SK-N-SH (cell line): ENCODE data around the gene TAC4.

Source experiments
- ELF1 ChIP-seq: IDR thresholded peaks from 2 replicates; pipeline ENCODE4 v1.4.0; 2012
- EZH2phosphoT487 ChIP-seq: fragments of 200-600 bp; sonication (generic); IDR thresholded peaks from 2 replicates; pipeline ENCODE4 v1.6.1; 2017; ENCODE audit warnings: low read depth, mixed run types, mild to moderate bottlenecking, antibody characterized with exemption, moderate library complexity, borderline replicate concordance
- FOSL2 ChIP-seq: IDR thresholded peaks from 2 replicates; pipeline ENCODE4 v1.4.0; 2012; ENCODE audit warnings: low read depth, mild to moderate bottlenecking, moderate library complexity, borderline replicate concordance
- FOXM1 ChIP-seq: IDR thresholded peaks from 2 replicates; pipeline ENCODE4 v1.4.0; 2012; ENCODE audit warnings: low read depth, mild to moderate bottlenecking
- TCF12 ChIP-seq: IDR thresholded peaks from 2 replicates; pipeline ENCODE4 v1.4.0; 2012
- TEAD4 ChIP-seq: IDR thresholded peaks from 2 replicates; pipeline ENCODE4 v1.4.0; 2012; ENCODE audit warnings: mild to moderate bottlenecking, borderline replicate concordance; ENCODE audit not compliant: insufficient read depth
- TF ChIP-seq, protein P1 (sequence below): fragments of 150-350 bp; IDR thresholded peaks from 2 replicates; pipeline ENCODE4 v1.6.1; 2017; ENCODE audit warnings: antibody characterized with exemption, low read length, low read depth, borderline replicate concordance
- TF ChIP-seq, protein P2 (sequence below): IDR thresholded peaks from 2 replicates; pipeline ENCODE4 v1.4.0; 2012; ENCODE audit warnings: low read depth, borderline replicate concordance
- TF ChIP-seq, protein P3 (sequence below): IDR thresholded peaks from 2 replicates; pipeline ENCODE4 v1.4.0; 2012; ENCODE audit warnings: low read depth
- TF ChIP-seq, protein P4 (sequence below): fragments of 200-600 bp; sonication (generic); IDR thresholded peaks from 2 replicates; pipeline ENCODE4 v1.6.1; 2017; ENCODE audit warnings: antibody characterized with exemption, mild to moderate bottlenecking, moderate library complexity
- TF ChIP-seq, protein P5 (sequence below): fragments of 150-350 bp; IDR thresholded peaks from 2 replicates; pipeline ENCODE4 v1.6.1; 2016; ENCODE audit warnings: mild to moderate bottlenecking, low read depth, low read length
- TF ChIP-seq, protein P6 (sequence below): IDR thresholded peaks from 2 replicates; pipeline ENCODE4 v1.6.1; 2012; ENCODE audit warnings: mild to moderate bottlenecking, low read depth, low read length, moderate library complexity

DNA sequence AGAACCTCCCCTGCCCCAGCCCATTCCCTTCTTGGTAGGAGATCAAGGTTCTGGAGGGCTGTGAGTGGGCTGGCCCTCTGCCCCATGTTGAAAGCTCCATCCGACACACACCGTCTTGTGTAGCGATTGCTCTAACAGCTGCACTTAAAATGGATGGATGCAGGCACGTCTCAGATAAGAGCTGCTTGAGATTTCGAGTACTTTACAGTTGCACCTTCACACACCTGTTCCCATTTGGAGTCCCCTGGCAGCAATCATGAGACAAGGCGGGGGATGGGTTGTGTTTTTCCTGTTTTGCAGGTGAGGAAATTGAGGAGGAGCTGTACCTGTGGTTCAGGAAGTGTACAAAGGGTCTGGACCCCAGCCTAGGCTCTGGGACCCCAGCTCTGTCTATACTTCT lies 25.6 kb upstream of the TAC4 start:
- TF ChIP-seq FOSL2 (no peak), ELF1 (no peak), TCF12 (no peak), TEAD4 (no peak), EZH2phosphoT487 (no peak), FOXM1 (no peak)
- TF ChIP-seq, protein P1, sequence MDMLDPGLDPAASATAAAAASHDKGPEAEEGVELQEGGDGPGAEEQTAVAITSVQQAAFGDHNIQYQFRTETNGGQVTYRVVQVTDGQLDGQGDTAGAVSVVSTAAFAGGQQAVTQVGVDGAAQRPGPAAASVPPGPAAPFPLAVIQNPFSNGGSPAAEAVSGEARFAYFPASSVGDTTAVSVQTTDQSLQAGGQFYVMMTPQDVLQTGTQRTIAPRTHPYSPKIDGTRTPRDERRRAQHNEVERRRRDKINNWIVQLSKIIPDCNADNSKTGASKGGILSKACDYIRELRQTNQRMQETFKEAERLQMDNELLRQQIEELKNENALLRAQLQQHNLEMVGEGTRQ = no peak
- TF ChIP-seq, protein P2, sequence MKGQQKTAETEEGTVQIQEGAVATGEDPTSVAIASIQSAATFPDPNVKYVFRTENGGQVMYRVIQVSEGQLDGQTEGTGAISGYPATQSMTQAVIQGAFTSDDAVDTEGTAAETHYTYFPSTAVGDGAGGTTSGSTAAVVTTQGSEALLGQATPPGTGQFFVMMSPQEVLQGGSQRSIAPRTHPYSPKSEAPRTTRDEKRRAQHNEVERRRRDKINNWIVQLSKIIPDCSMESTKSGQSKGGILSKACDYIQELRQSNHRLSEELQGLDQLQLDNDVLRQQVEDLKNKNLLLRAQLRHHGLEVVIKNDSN = no peak
- TF ChIP-seq, protein P3, sequence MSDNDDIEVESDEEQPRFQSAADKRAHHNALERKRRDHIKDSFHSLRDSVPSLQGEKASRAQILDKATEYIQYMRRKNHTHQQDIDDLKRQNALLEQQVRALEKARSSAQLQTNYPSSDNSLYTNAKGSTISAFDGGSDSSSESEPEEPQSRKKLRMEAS = no peak
- TF ChIP-seq, protein P4, sequence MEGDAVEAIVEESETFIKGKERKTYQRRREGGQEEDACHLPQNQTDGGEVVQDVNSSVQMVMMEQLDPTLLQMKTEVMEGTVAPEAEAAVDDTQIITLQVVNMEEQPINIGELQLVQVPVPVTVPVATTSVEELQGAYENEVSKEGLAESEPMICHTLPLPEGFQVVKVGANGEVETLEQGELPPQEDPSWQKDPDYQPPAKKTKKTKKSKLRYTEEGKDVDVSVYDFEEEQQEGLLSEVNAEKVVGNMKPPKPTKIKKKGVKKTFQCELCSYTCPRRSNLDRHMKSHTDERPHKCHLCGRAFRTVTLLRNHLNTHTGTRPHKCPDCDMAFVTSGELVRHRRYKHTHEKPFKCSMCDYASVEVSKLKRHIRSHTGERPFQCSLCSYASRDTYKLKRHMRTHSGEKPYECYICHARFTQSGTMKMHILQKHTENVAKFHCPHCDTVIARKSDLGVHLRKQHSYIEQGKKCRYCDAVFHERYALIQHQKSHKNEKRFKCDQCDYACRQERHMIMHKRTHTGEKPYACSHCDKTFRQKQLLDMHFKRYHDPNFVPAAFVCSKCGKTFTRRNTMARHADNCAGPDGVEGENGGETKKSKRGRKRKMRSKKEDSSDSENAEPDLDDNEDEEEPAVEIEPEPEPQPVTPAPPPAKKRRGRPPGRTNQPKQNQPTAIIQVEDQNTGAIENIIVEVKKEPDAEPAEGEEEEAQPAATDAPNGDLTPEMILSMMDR = no peak
- TF ChIP-seq, protein P5, sequence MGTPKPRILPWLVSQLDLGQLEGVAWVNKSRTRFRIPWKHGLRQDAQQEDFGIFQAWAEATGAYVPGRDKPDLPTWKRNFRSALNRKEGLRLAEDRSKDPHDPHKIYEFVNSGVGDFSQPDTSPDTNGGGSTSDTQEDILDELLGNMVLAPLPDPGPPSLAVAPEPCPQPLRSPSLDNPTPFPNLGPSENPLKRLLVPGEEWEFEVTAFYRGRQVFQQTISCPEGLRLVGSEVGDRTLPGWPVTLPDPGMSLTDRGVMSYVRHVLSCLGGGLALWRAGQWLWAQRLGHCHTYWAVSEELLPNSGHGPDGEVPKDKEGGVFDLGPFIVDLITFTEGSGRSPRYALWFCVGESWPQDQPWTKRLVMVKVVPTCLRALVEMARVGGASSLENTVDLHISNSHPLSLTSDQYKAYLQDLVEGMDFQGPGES = no peak
- TF ChIP-seq, protein P6, sequence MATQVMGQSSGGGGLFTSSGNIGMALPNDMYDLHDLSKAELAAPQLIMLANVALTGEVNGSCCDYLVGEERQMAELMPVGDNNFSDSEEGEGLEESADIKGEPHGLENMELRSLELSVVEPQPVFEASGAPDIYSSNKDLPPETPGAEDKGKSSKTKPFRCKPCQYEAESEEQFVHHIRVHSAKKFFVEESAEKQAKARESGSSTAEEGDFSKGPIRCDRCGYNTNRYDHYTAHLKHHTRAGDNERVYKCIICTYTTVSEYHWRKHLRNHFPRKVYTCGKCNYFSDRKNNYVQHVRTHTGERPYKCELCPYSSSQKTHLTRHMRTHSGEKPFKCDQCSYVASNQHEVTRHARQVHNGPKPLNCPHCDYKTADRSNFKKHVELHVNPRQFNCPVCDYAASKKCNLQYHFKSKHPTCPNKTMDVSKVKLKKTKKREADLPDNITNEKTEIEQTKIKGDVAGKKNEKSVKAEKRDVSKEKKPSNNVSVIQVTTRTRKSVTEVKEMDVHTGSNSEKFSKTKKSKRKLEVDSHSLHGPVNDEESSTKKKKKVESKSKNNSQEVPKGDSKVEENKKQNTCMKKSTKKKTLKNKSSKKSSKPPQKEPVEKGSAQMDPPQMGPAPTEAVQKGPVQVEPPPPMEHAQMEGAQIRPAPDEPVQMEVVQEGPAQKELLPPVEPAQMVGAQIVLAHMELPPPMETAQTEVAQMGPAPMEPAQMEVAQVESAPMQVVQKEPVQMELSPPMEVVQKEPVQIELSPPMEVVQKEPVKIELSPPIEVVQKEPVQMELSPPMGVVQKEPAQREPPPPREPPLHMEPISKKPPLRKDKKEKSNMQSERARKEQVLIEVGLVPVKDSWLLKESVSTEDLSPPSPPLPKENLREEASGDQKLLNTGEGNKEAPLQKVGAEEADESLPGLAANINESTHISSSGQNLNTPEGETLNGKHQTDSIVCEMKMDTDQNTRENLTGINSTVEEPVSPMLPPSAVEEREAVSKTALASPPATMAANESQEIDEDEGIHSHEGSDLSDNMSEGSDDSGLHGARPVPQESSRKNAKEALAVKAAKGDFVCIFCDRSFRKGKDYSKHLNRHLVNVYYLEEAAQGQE = no peak
